Smooth muscle cell (in vitro differentiated cells): ENCODE results near the gene STH. TPM values are rescaled to one million over a fixed set of nuclear protein-coding genes. Genes with fewer than 3 reads are reported as not detected.
"Not testable (repeated sequence)": the region's sequence is repeated elsewhere in the genome, so short reads cannot be mapped to it uniquely, and the experiment has no call there.

Experiments used
- DNase-seq: peaks from one replicate; lab custom pipeline; 2025; ENCODE audit not compliant: unreplicated experiment; lab: John Stamatoyannopoulos, UW
- H2AFZ ChIP-seq: fragments of 200-600 bp; sonication (generic); 2 replicates; pipeline ENCODE4 v1.6.0; 2016; ENCODE audit warnings: antibody characterized with exemption, low read depth, mild to moderate bottlenecking
- H3F3A ChIP-seq: fragments of 200-600 bp; sonication (generic); 2 replicates; pipeline ENCODE4 v1.6.0; 2017; ENCODE audit warnings: antibody characterized with exemption, low read depth
- H3K27ac ChIP-seq: fragments of 200-600 bp; sonication (generic); 2 replicates; pipeline ENCODE4 v1.5.1; 2016; ENCODE audit warnings: low read depth, mild to moderate bottlenecking
- H3K27me3 ChIP-seq: fragments of 200-600 bp; sonication (generic); 2 replicates; pipeline ENCODE4 v1.6.1; 2016; ENCODE audit warnings: low read depth, mild to moderate bottlenecking
- H3K36me3 ChIP-seq: fragments of 200-600 bp; sonication (generic); 2 replicates; pipeline ENCODE4 v1.5.1; 2016; ENCODE audit warnings: low read depth
- H3K4me1 ChIP-seq: fragments of 200-600 bp; sonication (generic); 2 replicates; pipeline ENCODE4 v1.5.1; 2016; ENCODE audit warnings: low read depth
- H3K4me2 ChIP-seq: fragments of 200-600 bp; sonication (generic); 2 replicates; pipeline ENCODE4 v1.6.0; 2016; ENCODE audit warnings: mild to moderate bottlenecking
- H3K4me3 ChIP-seq: fragments of 200-600 bp; sonication (generic); 2 replicates; pipeline ENCODE4 v1.5.1; 2016; ENCODE audit warnings: mild to moderate bottlenecking
- H3K79me2 ChIP-seq: fragments of 200-600 bp; sonication (generic); 2 replicates; pipeline ENCODE4 v1.6.0; 2016; ENCODE audit warnings: low read depth, mild to moderate bottlenecking
- H3K9ac ChIP-seq: fragments of 200-600 bp; sonication (generic); 2 replicates; pipeline ENCODE4 v1.6.0; 2016; ENCODE audit warnings: low read depth
- H3K9me3 ChIP-seq: fragments of 200-600 bp; sonication (generic); replicated peaks from 2 replicates; pipeline ENCODE4 v1.5.1; 2016; ENCODE audit warnings: low read depth
- H4K20me1 ChIP-seq: fragments of 200-600 bp; sonication (generic); 2 replicates; pipeline ENCODE4 v1.6.0; 2016; ENCODE audit warnings: low read depth
- WGBS: methylation state at CpG from one replicate; pipeline ENCODE4 v1.1.7; 2016; ENCODE audit warnings: low lambda C conversion rate; 5-methylcytosine and 5-hydroxymethylcytosine counted together
- polyA plus RNA-seq: library from polyadenylated mRNA; unstranded; fragments of >200 nt; fragmentation: Nextera tagmentation; extraction: Ambion mirVana; gene quantifications from 2 replicates; pipeline ENCODE4 v1.2.1, GENCODE V29; 2016
- total RNA-seq: library from RNA; depleted of rRNA; stranded (reverse); fragments of >200 nt; gene quantifications from 2 replicates; pipeline ENCODE4 v1.2.3, GENCODE V29; 2014
- TF ChIP-seq, protein P1 (sequence below): fragments of 200-600 bp; sonication (generic); IDR thresholded peaks from 2 replicates; pipeline ENCODE4 v1.5.1; 2017; ENCODE audit warnings: borderline replicate concordance, mild to moderate bottlenecking, antibody characterized with exemption; ENCODE audit not compliant: insufficient read depth, poor library complexity, severe bottlenecking

Gene STH
- total and polyA plus RNA-seq, 2 experiments from 2014 or later, result not detected

DNA sequence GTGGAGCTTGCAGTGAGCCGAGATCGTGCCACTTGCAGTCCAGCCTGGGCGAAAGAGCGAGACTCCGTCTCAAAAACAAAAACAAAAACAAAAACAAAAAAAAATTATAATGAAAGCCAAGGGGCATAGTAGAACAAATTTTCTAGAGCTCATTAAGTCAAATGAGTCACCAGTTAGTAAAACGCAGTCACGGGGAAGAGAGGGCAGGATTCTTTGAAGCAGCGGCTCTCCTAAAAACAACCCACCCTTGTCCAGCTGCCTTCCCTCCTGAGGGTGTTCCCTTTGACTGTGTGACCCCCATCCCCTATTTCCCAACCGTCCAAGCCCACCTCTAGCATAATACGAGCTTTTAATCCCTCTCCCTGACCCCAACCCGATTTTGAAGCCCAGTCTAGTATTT, 44.1 kb upstream of the STH start:
- Histone ChIP-seq H2AFZ (no peak overlapping the region), H3K79me2 (no peaks in the 10 kb centered on the region), H3K36me3 (no peaks in the 10 kb centered on the region), H3K9me3 (no peaks in the 10 kb centered on the region), H3K27me3 (no peaks in the 10 kb centered on the region), H3F3A (peaks cover 8% of the 10 kb centered on the region), H3K4me2 (no peak overlapping the region), H3K9ac (no peak overlapping the region), H3K27ac (no peak overlapping the region), H3K4me1 (peaks cover 5% of the 10 kb centered on the region), H4K20me1 (no peaks in the 10 kb centered on the region), H3K4me3 (no peak overlapping the region)
- TF ChIP-seq, protein P1, sequence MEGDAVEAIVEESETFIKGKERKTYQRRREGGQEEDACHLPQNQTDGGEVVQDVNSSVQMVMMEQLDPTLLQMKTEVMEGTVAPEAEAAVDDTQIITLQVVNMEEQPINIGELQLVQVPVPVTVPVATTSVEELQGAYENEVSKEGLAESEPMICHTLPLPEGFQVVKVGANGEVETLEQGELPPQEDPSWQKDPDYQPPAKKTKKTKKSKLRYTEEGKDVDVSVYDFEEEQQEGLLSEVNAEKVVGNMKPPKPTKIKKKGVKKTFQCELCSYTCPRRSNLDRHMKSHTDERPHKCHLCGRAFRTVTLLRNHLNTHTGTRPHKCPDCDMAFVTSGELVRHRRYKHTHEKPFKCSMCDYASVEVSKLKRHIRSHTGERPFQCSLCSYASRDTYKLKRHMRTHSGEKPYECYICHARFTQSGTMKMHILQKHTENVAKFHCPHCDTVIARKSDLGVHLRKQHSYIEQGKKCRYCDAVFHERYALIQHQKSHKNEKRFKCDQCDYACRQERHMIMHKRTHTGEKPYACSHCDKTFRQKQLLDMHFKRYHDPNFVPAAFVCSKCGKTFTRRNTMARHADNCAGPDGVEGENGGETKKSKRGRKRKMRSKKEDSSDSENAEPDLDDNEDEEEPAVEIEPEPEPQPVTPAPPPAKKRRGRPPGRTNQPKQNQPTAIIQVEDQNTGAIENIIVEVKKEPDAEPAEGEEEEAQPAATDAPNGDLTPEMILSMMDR, result no peak
- WGBS, result 61% methylated on average over 11 of the region's 11 CpGs
- DNase-seq, result no peak

DNA sequence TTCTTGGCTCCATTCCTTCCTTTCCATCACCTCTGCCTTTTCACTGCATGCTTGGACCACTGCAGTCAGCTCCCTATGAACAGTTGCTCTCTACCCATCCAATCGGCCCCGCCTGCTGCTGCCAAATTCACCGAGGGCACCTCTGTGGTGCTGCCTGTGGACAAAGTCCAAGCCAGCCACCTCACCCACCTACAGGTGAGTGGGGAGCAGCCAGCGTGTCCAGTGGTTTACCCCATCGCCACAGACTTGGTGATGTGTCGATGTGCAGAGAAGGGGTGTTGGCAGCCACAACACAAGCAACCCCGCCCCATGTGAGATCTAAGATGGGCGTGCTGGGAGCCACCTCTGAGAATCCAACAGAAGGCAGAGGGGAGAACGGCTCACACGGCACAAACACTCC, 43.7 kb upstream of the STH start:
- 94% methylated on average over 10 of the region's 10 CpGs for WGBS
- no peak overlapping the region for H3K27ac ChIP-seq
- peaks cover 8% of the 10 kb centered on the region for H3F3A ChIP-seq
- H3K27me3 ChIP-seq, result no peaks in the 10 kb centered on the region
- no peaks in the 10 kb centered on the region for H3K9me3 ChIP-seq
- TF ChIP-seq, protein P1, result no peak
- no peak for DNase-seq
- H2AFZ ChIP-seq, result no peak overlapping the region
- no peaks in the 10 kb centered on the region for H3K79me2 ChIP-seq
- H3K4me1 ChIP-seq, result peaks cover 5% of the 10 kb centered on the region
- no peak overlapping the region for H3K4me2 ChIP-seq
- H4K20me1 ChIP-seq, result no peaks in the 10 kb centered on the region
- H3K9ac ChIP-seq, result no peak overlapping the region
- no peak overlapping the region for H3K4me3 ChIP-seq
- H3K36me3 ChIP-seq, result no peaks in the 10 kb centered on the region

DNA sequence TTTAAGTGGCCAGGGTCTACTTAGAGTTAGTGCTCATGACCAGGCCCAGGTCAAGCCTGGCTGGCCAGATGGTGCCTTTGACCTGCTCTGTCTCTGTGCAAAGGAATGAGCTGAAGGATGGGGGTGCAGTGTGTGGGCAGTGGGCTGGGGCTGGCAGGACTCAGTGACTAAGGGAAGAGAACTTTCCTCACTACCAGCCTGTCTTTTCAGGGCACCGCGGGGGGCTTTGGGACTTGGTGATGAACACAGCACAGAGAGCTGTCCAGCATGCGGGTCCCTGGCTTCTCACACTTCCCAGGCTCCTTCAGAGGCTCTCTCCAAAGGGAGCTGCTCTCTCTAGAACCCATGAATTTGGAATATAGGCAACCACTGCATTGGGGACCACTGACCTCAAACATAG, 43.0 kb upstream of the STH start:
- H3K36me3 ChIP-seq, result no peaks in the 10 kb centered on the region

DNA sequence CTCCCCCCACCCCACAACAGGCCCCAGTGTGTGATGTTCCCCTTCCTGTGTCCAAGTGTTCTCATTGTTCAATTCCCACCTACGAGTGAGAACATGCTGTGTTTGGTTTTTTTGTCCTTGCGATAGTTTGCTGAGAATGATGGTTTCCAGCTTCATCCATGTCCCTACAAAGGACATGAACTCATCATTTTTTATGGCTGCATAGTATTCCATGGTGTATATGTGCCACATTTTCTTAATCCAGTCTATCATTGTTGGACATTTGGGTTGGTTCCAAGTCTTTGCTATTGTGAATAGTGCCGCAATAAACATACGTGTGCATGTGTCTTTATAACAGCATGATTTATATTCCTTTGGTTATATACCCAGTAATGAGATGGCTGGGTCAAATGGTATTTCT, 42.3 kb upstream of the STH start:
- not testable (repeated sequence) for H3K36me3 ChIP-seq, H3K4me2 ChIP-seq
- WGBS, result 83% methylated on average over 3 of the region's 4 CpGs

More for the DNA sequence above, 43.0 kb upstream of the STH start:
- WGBS, result 100% methylated on average over 3 of the region's 3 CpGs
- Histone ChIP-seq H4K20me1 (no peaks in the 10 kb centered on the region), H3K79me2 (no peaks in the 10 kb centered on the region), H3K4me2 (no peak overlapping the region), H3F3A (peaks cover 3% of the 10 kb centered on the region), H3K27ac (no peak overlapping the region), H3K4me1 (peaks cover 5% of the 10 kb centered on the region), H3K4me3 (no peak overlapping the region), H2AFZ (no peak overlapping the region), H3K9ac (no peak overlapping the region), H3K9me3 (no peaks in the 10 kb centered on the region), H3K27me3 (no peaks in the 10 kb centered on the region)
- DNase-seq, result no peak
- TF ChIP-seq, protein P1, result no peak

More for the DNA sequence above, 42.3 kb upstream of the STH start:
- not testable (repeated sequence) for H3K9ac ChIP-seq, H3K27me3 ChIP-seq, H3F3A ChIP-seq, DNase-seq, H3K4me1 ChIP-seq, H3K27ac ChIP-seq, H3K4me3 ChIP-seq, H3K79me2 ChIP-seq, H3K9me3 ChIP-seq, H4K20me1 ChIP-seq, H2AFZ ChIP-seq
